HG03108 (cell line): ENCODE data around the gene SRF.
A peak's percentile ranks its signal among the peaks of the same experiment; 100 is the strongest.

Experiments used
- ATAC-seq: cut with Tn5 transposase; IDR thresholded peaks from one replicate; pipeline ENCODE4 v1.9.1; 2021; ENCODE audit warnings: moderate library complexity; ENCODE audit not compliant: unreplicated experiment

SRF gene

DNA sequence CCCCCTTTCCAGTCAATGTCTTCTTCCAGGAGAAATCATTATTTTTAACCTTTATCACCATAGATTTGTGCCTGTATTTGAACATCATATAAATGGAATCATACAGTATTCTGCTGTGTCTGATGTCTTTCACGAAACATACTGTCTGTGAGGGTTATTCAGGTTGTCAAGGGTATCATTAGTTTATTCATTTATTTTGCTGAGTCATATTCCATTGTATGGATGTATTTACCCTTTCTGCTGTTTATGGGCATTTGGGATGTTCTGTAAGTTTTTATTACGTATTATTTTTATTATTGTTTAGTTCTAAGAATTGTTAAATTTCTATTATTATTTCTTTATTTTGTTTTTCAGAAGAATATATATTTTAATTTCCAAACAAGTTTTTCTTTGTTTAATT, 36.2 kb downstream of the SRF start:
- ATAC-seq = no peak

DNA sequence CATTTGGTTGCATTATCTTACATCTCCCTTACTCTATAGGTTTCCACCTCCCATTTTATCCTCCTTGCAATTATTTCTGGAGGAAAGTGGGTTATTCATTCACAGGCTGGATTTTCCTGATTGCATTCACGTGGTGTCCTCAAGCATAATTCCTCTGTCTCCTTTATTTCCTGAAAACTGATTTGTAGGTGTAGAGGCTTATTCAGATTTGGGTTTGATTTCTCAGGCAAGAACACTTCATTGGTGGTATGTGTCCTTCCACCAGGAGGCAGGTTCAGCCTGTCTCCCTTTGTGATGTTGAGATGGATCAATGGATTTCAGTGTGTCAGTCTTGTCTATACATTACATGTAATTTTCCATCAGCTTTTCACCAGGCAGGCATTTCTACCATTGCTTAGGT, 40.9 kb downstream of the SRF start:
- ATAC-seq = no peak

DNA sequence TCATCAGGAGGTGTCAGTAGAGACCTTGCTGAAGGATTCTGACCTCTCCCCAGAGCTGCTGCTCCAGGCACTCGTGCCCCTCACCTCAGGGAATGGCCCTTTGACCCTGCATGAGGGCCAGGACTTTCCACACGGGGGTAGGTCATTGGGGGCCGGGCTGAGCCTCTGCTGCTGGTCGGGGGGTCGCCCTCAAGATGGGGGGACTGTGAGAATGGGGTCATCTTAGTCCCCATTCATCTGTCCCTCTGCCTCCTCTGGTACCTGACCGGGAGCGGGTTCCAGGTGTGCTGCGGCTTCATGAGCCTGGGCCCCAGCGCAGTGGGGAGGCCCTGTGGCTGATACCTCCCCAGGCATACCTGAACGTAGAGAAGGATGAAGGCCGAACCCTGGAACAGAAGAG, 42.4 kb downstream of the SRF start:
- no peak for ATAC-seq

DNA sequence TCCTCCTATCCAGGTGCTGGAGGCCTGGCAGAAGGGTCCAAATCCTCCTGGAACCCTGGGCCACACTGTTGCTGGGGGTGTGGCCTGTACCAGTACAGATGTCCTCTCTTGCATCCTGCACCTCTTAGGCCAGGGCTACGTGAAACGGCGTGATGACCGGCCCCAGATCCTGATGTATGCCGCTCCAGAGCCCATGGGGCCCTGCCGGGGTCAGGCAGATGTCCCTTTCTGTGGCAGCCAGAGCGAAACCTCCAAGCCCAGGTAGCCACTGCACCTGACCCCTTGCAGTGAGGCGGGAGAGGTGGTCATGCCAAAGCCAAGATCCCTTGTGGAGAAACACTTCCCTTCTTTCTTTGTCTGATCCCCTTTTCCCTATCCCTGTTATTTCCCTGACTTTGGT, 44.0 kb downstream of the SRF start:
- no peak for ATAC-seq

- ATAC-seq = no peak
Measured at GRCh38 chr6:43216200-43216599, 45.1 kb downstream of the SRF start.

DNA sequence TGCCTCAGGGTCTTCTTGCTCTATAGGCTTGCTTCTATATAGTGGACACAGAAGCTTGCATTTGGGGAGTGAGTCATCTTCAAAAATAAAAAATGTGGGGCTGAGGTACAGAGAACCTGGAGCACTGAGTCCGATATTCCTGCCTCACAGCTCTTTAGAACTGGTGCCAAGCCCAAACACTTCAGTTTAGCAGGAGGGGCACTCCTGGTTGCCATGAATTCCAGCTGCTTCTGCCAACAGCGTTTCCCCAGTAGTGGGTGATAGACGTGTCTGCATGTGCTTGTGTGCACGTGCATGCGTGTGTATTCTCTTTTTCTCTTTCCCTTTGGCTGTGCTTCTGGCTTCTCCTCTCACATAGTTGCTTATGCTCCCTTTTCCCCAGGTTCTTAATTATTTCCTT, 46.3 kb downstream of the SRF start:
- ATAC-seq = no peak

- ATAC-seq = no peak
Measured at GRCh38 chr6:43219119-43219518, 48.0 kb downstream of the SRF start.

DNA sequence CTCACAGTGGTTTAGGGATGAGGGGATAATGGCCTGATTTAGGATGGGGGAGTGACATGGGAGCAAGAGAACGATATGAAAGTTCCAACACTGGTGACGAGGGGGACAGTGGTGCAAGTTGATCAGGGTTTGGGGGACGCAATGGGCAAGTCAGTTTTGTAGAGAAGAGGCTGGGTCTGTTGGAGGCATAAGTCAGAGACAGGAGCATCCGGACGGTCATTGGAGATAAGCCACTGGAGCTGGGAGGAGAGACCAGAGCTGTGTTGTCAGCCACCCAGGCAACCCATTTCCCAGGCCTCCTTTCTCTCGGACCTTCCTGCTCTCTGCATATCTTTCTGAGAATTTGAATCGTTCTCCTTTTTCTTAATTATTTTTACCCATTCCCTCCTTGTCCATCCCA, 48.7 kb downstream of the SRF start:
- no peak for ATAC-seq

DNA sequence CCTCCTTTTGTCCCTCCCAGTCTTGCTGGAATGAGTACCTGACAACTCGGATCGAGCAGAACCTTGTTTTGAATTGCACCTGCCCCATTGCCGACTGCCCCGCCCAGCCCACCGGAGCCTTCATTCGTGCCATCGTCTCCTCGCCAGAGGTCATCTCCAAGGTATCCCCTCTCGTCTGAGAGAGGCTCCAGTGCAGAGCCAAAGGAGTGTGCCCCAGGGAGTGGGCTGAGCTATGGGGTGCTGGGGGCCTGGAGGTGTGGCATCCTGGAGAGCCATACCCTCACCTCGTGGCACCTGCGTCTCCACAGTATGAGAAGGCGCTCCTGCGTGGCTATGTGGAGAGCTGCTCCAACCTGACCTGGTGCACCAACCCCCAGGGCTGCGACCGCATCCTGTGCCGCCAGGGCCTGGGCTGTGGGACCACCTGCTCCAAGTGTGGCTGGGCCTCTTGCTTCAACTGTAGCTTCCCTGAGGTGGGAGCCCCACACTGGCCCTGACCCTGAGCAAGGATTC, 49.4 kb downstream of the SRF start:
- no peak for ATAC-seq

GRCh38 chr6:43221046-43221972, 50.2 kb downstream of the SRF start:
- ATAC-seq = no peak

DNA sequence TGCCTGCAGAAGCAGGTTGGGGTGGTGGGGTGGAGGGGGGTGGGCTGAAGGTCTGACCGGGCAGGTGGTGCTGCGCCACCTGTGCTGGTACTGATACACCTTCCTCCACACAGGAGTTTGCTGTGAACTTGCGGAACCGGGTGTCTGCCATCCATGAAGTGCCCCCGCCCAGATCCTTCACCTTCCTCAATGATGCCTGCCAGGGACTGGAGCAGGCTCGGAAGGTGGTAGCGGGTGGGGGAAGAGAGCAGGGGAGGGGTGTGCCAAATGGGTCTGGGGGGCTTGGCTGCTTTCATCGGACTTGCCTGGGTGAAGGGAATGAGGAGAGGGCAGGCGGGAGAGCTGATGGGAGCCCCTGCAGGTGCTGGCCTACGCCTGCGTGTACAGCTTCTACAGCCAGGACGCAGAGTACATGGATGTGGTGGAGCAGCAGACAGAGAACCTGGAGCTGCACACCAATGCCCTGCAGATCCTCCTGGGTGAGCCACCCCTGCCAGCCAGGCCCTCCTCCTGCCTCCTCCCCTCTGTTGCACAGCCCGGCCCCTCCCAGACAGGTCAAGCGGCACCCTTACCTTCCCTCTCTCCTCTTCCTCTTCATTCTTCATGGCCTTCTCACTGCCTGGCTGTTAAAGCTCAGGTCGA, 51.5 kb downstream of the SRF start:
- no peak for ATAC-seq

- no peak for ATAC-seq
Measured at GRCh38 chr6:43223175-43223574, 52.1 kb downstream of the SRF start.

GRCh38 chr6:43226192-43226851, 55.3 kb downstream of the SRF start:
- no peak for ATAC-seq

GRCh38 chr6:43228951-43229802, 58.1 kb downstream of the SRF start, which contains the start of gene DNPH1:
DNPH1 (minus strand) TSS chr6:43229481; CDS start chr6:43229456, 25 bp downstream.
- ATAC-seq = peak; percentile 63

- no peak for ATAC-seq
Measured at GRCh38 chr6:43229803-43230620, 58.9 kb downstream of the SRF start.

- ATAC-seq = no peak
Measured at GRCh38 chr6:43231053-43231452, 60.0 kb downstream of the SRF start.
